GM12873 (cell line): ENCODE data around the gene ARHGAP26.

Source experiments
- CTCF ChIP-seq: IDR thresholded peaks from 2 replicates; pipeline ENCODE4 v1.5.1; 2012; ENCODE audit warnings: low read depth, mild to moderate bottlenecking, moderate library complexity, low read length, control low read depth; ENCODE audit not compliant: insufficient read depth; ENCODE audit errors: missing control alignments

The ARHGAP26 gene

DNA sequence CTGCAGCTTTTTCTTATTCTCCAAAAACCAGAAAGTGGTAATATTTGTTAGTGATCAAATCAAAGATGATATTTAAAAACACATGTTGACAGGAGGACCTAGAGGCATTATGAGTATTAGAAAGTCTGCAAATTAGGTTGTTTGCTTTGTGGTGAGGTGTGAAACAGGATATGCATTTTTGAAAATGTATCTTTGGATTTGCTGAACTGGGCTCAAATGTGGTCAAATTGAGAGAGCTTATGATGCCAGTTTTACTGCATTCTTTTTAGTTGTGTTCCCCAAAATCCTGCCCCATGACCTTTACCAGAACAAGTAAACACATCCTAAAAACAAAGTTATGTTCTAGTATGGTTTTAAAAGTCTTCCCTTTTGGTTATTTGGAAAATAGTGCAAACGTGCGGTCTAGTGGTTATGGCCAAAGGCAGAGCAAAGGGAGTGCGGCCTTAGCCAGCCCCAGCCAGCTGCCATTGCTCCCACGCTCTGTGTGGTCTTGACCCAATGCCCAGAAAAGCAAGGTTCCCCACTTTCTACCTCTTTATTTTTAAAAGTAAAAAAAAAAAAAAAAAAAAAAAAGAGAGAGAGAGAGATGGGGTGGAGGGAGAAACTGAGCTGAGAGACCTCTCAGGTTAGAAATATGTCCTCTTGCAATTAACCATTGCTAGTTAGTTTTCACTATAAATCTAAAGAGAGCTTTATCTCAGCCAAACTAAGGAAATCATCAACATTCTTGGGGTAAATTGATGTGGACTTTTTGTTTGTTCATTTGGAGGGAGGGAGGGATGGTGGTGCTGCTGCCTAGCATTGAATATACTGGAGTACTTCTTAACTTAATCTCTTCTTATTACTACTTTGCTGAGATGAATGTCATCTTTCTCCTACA, 176.6 kb downstream of the ARHGAP26 start:
- no peak for TF ChIP-seq CTCF

GRCh38 chr5:142947427-142947709, 177.2 kb downstream of the ARHGAP26 start:
- TF ChIP-seq CTCF, result no peak

GRCh38 chr5:142952229-142952628, 182.1 kb downstream of the ARHGAP26 start:
- no peak for TF ChIP-seq CTCF

DNA sequence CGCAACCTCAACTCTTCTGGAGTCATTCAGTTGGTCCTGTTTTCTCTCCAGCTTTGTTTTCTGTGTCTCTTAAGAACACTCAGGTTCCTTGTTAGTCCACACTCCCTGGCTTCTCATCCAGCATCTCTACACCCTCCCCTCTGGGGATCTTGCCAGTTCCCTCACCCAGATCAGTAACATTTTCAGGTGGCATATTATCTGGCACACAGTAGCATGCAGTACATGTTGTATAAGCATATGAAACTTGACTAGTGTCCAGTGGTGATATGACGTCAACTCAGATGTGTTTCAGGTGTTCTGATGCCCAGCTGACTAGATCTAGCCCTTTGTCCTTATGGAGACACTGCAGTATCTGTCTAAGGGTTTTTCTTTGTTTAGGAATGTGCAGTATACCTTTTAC, 184.3 kb downstream of the ARHGAP26 start:
- no peak for TF ChIP-seq CTCF

- no peak for TF ChIP-seq CTCF
These were observed 185.5 kb downstream of the ARHGAP26 start for GRCh38 chr5:142955628-142956027.

- no peak for TF ChIP-seq CTCF
These were observed 187.4 kb downstream of the ARHGAP26 start for GRCh38 chr5:142957528-142957927.

GRCh38 chr5:142958944-142959682, 188.9 kb downstream of the ARHGAP26 start:
- no peak for TF ChIP-seq CTCF
